ENCODE results near the gene NPAS3.

DNA sequence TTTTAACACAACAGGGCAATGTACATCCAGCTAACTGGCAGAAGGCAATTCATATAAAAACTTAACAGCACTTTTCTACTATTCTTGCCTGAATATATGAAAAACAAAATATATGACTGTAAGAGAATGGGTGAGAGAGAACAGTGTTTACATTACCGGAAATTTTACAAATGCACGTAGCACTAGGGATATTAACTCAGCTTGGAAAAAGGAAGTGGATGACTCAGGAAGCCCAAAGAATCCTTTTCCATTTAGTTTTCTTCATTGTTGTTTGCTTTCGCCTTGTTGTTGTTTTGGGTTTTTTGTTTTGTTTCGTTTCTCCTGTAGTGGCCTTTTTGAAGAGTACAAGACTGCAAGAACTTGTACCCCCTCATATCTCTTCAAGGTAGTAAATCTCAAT is 716.7 kb downstream of the NPAS3 start:
- TF ChIP-seq, protein P1, sequence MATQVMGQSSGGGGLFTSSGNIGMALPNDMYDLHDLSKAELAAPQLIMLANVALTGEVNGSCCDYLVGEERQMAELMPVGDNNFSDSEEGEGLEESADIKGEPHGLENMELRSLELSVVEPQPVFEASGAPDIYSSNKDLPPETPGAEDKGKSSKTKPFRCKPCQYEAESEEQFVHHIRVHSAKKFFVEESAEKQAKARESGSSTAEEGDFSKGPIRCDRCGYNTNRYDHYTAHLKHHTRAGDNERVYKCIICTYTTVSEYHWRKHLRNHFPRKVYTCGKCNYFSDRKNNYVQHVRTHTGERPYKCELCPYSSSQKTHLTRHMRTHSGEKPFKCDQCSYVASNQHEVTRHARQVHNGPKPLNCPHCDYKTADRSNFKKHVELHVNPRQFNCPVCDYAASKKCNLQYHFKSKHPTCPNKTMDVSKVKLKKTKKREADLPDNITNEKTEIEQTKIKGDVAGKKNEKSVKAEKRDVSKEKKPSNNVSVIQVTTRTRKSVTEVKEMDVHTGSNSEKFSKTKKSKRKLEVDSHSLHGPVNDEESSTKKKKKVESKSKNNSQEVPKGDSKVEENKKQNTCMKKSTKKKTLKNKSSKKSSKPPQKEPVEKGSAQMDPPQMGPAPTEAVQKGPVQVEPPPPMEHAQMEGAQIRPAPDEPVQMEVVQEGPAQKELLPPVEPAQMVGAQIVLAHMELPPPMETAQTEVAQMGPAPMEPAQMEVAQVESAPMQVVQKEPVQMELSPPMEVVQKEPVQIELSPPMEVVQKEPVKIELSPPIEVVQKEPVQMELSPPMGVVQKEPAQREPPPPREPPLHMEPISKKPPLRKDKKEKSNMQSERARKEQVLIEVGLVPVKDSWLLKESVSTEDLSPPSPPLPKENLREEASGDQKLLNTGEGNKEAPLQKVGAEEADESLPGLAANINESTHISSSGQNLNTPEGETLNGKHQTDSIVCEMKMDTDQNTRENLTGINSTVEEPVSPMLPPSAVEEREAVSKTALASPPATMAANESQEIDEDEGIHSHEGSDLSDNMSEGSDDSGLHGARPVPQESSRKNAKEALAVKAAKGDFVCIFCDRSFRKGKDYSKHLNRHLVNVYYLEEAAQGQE (IDR thresholded peaks at IDR 0.05; ENCODE audit: insufficient read depth in 1 of 2, low read depth in 2 of 2, low read length in 2 of 2): no peak
- TF ChIP-seq POLR2AphosphoS5 (IDR thresholded peaks at IDR 0.05; ENCODE audit: low read depth, low read length) (no peak), TAF1 (IDR thresholded peaks at IDR 0.05; ENCODE audit: borderline replicate concordance, insufficient read depth, low read length) (no peak)

All from PFSK-1 (cell line).